ENCODE data around the gene ERI3.

- TF ChIP-seq CTCF (IDR thresholded peaks at IDR 0.05) (no peak), POLR2AphosphoS5 (IDR thresholded peaks at IDR 0.05; ENCODE audit: low read depth, low read length) (no peak), TCF7L2 (IDR thresholded peaks at IDR 0.05; ENCODE audit: low read depth, low read length) (no peak), SIN3A (IDR thresholded peaks at IDR 0.05; ENCODE audit: borderline replicate concordance, insufficient read depth, low read depth, low read length) (no peak), REST (IDR thresholded peaks at IDR 0.05; ENCODE audit: insufficient read depth in 1 of 2, low read depth in 2 of 2, low read length in 1 of 2) (no peak)
These were observed 51.5 kb downstream of the ERI3 start for GRCh38 chr1:44303532-44303931.
